ENCODE measurements around the gene CTRL.

GRCh38 chr16:67881621-67882161 lies 50.0 kb downstream of the CTRL start:
- TF ChIP-seq CTCF (IDR thresholded peaks at IDR 0.05 in 4 of 5, conservative IDR thresholded peaks at IDR 0.05 in 1 of 5) (no peak), POLR2A (IDR thresholded peaks at IDR 0.05) (peak in 1 of 2 donors; percentile 13)
